H1 (cell line): ENCODE data around the gene DAGLA. TPM values are rescaled to one million over a fixed set of nuclear protein-coding genes. Genes with fewer than 3 reads are reported as not detected.
A peak's percentile ranks its signal among the peaks of the same experiment; 100 is the strongest.

Experiments used
- CTCF ChIA-PET: fragments of 300-600 bp; sonication (Branson Sonifier 250); formaldehyde crosslinking; loops from one replicate; lab custom pipeline; 2021; ENCODE audit not compliant: partially characterized antibody; lab: Charles Lee
- POLR2A ChIA-PET: fragments of 300-600 bp; sonication (Branson Sonifier 250); formaldehyde crosslinking; loops from one replicate; lab custom pipeline; 2021; ENCODE audit warnings: inconsistent platforms; ENCODE audit not compliant: partially characterized antibody; lab: Charles Lee
- DNase-seq, 2 experiments: peaks; one replicate each; pipeline versions ENCODE4 v3.0.0 to v3.0.0-alpha.2; 2010 to 2022; ENCODE audit warnings: low spot score in 2 of 2, low read depth in 1 of 2, mixed read lengths in 1 of 2
- FAIRE-seq: peaks from 2 replicates; lab custom pipeline; 2011; peaks lifted over from hg19 to GRCh38; lab: Jason Lieb, UNC
- H2AFZ ChIP-seq: 2 replicates; pipeline ENCODE4 v1.8.1; 2012; ENCODE audit warnings: low read length, inconsistent platforms
- H2AK5ac ChIP-seq: 2 replicates; pipeline ENCODE4 v1.6.1; 2013; ENCODE audit warnings: low read depth, low read length
- H2BK120ac ChIP-seq: replicated peaks from 2 replicates; pipeline ENCODE3; 2013; ENCODE audit warnings: low read depth, low read length, inconsistent platforms
- H2BK12ac ChIP-seq: 2 replicates; pipeline ENCODE4 v1.6.1; 2013; ENCODE audit warnings: low read depth, low read length
- H2BK15ac ChIP-seq: 2 replicates; pipeline ENCODE4 v1.6.1; 2013; ENCODE audit warnings: low read length
- H2BK20ac ChIP-seq: 2 replicates; pipeline ENCODE4 v1.6.1; 2013; ENCODE audit warnings: low read length
- H2BK5ac ChIP-seq: 2 replicates; pipeline ENCODE4 v1.6.1; 2013; ENCODE audit warnings: low read depth, low read length
- H3K14ac ChIP-seq: 2 replicates; pipeline ENCODE4 v1.6.1; 2013; ENCODE audit warnings: inconsistent platforms; ENCODE audit not compliant: insufficient read length
- H3K18ac ChIP-seq: 2 replicates; pipeline ENCODE4 v1.6.1; 2013; ENCODE audit warnings: low read length; ENCODE audit errors: extremely low read depth
- H3K23ac ChIP-seq: 2 replicates; pipeline ENCODE4 v1.6.1; 2013; ENCODE audit warnings: inconsistent platforms; ENCODE audit not compliant: insufficient read length
- H3K23me2 ChIP-seq: 2 replicates; pipeline ENCODE4 v1.6.1; 2013; ENCODE audit warnings: low read depth, low read length
- H3K27ac ChIP-seq: 2 replicates; pipeline ENCODE4 v1.6.1; 2011; ENCODE audit warnings: low read depth, low read length, inconsistent platforms
- H3K27me3 ChIP-seq, 4 experiments: replicated peaks in 1 of 4; 1 replicate in 1 of 4; 2 replicates in 3 of 4; pipeline versions ENCODE4 v1.6.1 to v1.8.1; 2011 to 2013; ENCODE audit warnings: low read length in 3 of 4, mild to moderate bottlenecking in 3 of 4, inconsistent platforms in 2 of 4, mixed read lengths in 2 of 4, moderate library complexity in 1 of 4; ENCODE audit not compliant: control insufficient read depth in 3 of 4, insufficient read depth in 3 of 4; ENCODE audit errors: extremely low read depth in 1 of 4
- H3K36me3 ChIP-seq, 4 experiments: 2 replicates each; pipeline versions ENCODE4 v1.6.1 to v1.8.1; 2011 to 2013; ENCODE audit warnings: mild to moderate bottlenecking in 4 of 4, low read length in 3 of 4, moderate library complexity in 2 of 4, control low read depth in 1 of 4, inconsistent platforms in 1 of 4; ENCODE audit not compliant: insufficient read depth in 4 of 4, control insufficient read depth in 2 of 4
- H3K4ac ChIP-seq: replicated peaks from 2 replicates; pipeline ENCODE3; 2013; ENCODE audit warnings: low read length, low read depth, mixed read lengths, inconsistent platforms; ENCODE audit not compliant: insufficient read length
- H3K4me1 ChIP-seq, 4 experiments: replicated peaks in 1 of 4; 1 replicate in 1 of 4; 2 replicates in 3 of 4; pipeline versions ENCODE4 v1.6.1 to v1.8.1; 2011 to 2013; ENCODE audit warnings: low read length in 3 of 4, inconsistent platforms in 2 of 4, mixed read lengths in 1 of 4; ENCODE audit not compliant: insufficient read depth in 4 of 4, control insufficient read depth in 3 of 4
- H3K4me2 ChIP-seq, 2 experiments: 2 replicates each; pipeline versions ENCODE4 v1.6.1 to v1.8.1; 2011 to 2013; ENCODE audit warnings: low read depth in 2 of 2, low read length in 2 of 2, control low read depth in 1 of 2, inconsistent platforms in 1 of 2, mild to moderate bottlenecking in 1 of 2; ENCODE audit not compliant: insufficient read depth in 1 of 2
- H3K4me3 ChIP-seq, 4 experiments: fragments of 200-600, 300-600 bp in 1 of 4; sonication (generic), shearing (Covaris generic), sonication (Bioruptor Twin) in 1 of 4; 2 replicates each; pipeline versions ENCODE4 v1.5.1 to v1.8.1; 2011 to 2016; ENCODE audit warnings: low read length in 4 of 4, low read depth in 3 of 4, control low read depth in 2 of 4, inconsistent platforms in 2 of 4, mild to moderate bottlenecking in 2 of 4, mixed read lengths in 1 of 4, moderate library complexity in 1 of 4; ENCODE audit not compliant: insufficient read depth in 2 of 4; ENCODE audit errors: extremely low read depth in 1 of 4
- H3K56ac ChIP-seq: replicated peaks from 2 replicates; pipeline ENCODE3; 2013; ENCODE audit warnings: low read depth, mild to moderate bottlenecking, mixed read lengths, low read length, inconsistent platforms; ENCODE audit not compliant: insufficient read length
- H3K79me1 ChIP-seq: 2 replicates; pipeline ENCODE4 v1.6.1; 2013; ENCODE audit warnings: low read depth, low read length, control low read depth
- H3K79me2 ChIP-seq, 2 experiments: 2 replicates each; pipeline versions ENCODE4 v1.6.1 to v1.8.1; 2012 to 2013; ENCODE audit warnings: low read length in 2 of 2, mild to moderate bottlenecking in 2 of 2, inconsistent platforms in 1 of 2; ENCODE audit not compliant: insufficient read depth in 2 of 2, control insufficient read depth in 1 of 2
- H3K9ac ChIP-seq, 4 experiments: replicated peaks in 1 of 4; 1 replicate in 1 of 4; 2 replicates in 3 of 4; pipeline versions ENCODE4 v1.6.1 to v1.8.1; 2011 to 2013; ENCODE audit warnings: low read depth in 3 of 4, low read length in 3 of 4, control low read depth in 2 of 4, mild to moderate bottlenecking in 2 of 4, moderate library complexity in 2 of 4, inconsistent platforms in 1 of 4; ENCODE audit errors: extremely low read depth in 1 of 4
- H3K9me3 ChIP-seq, 2 experiments: 2 replicates each; pipeline versions ENCODE4 v1.6.1 to v1.8.1; 2012 to 2013; ENCODE audit warnings: mild to moderate bottlenecking in 2 of 2, moderate library complexity in 2 of 2, control low read depth in 1 of 2, inconsistent platforms in 1 of 2, low read depth in 1 of 2, low read length in 1 of 2, mixed read lengths in 1 of 2; ENCODE audit not compliant: insufficient read depth in 2 of 2
- H4K20me1 ChIP-seq, 2 experiments: replicated peaks in 1 of 2; 2 replicates each; pipeline versions ENCODE3 to v1.8.1; 2011 to 2013; ENCODE audit warnings: inconsistent platforms in 2 of 2, low read length in 2 of 2, mild to moderate bottlenecking in 1 of 2; ENCODE audit not compliant: insufficient read depth in 2 of 2, control insufficient read depth in 1 of 2
- H4K5ac ChIP-seq: 2 replicates; pipeline ENCODE4 v1.6.1; 2013; ENCODE audit warnings: low read length, low read depth, mixed read lengths, inconsistent platforms; ENCODE audit not compliant: insufficient read length
- H4K8ac ChIP-seq: 2 replicates; pipeline ENCODE4 v1.8.0; 2013; ENCODE audit warnings: mild to moderate bottlenecking, moderate library complexity, low read length, inconsistent platforms; ENCODE audit not compliant: insufficient read depth; ENCODE audit errors: extremely low read depth
- H4K91ac ChIP-seq: replicated peaks from 2 replicates; pipeline ENCODE3; 2013; ENCODE audit warnings: low read length, mixed read lengths, inconsistent platforms; ENCODE audit not compliant: insufficient read length
- ATF3 ChIP-seq: IDR thresholded peaks from 2 replicates; pipeline ENCODE4 v1.6.1; 2011; ENCODE audit warnings: low read depth, mild to moderate bottlenecking, low read length; ENCODE audit not compliant: insufficient read depth
- BCL11A ChIP-seq, 2 experiments: IDR thresholded peaks; one replicate each; pipeline ENCODE4 v1.6.1; 2011; ENCODE audit warnings: low read depth in 2 of 2, low read length in 2 of 2, mild to moderate bottlenecking in 2 of 2
- BRCA1 ChIP-seq: IDR thresholded peaks from 2 replicates; pipeline ENCODE4 v1.6.1; 2012; ENCODE audit warnings: low read depth, low read length, improper control_type of control experiment
- CBX8 ChIP-seq: fragments of 300-800, 300-1000 bp; sonication (generic); IDR thresholded peaks from 2 replicates; pipeline ENCODE4 v1.7.1; 2016; ENCODE audit warnings: low read depth, low read length, borderline replicate concordance
- CEBPB ChIP-seq: IDR thresholded peaks from 2 replicates; pipeline ENCODE4 v1.6.1; 2012; ENCODE audit warnings: low read depth, low read length
- CHD1 ChIP-seq: IDR thresholded peaks from 2 replicates; pipeline ENCODE4 v1.6.1; 2012; ENCODE audit warnings: low read depth, low read length, improper control_type of control experiment
- MAFK ChIP-seq: IDR thresholded peaks from 2 replicates; pipeline ENCODE4 v1.6.1; 2012; ENCODE audit warnings: low read depth, mild to moderate bottlenecking, improper control_type of control experiment, low read length
- MAX ChIP-seq: IDR thresholded peaks from 2 replicates; pipeline ENCODE4 v1.6.1; 2012; ENCODE audit warnings: inconsistent platforms
- RXRA ChIP-seq: IDR thresholded peaks from 2 replicates; pipeline ENCODE4 v1.6.1; 2011; ENCODE audit warnings: low read depth, mild to moderate bottlenecking, low read length, moderate library complexity; ENCODE audit not compliant: insufficient read depth
- SIRT6 ChIP-seq: IDR thresholded peaks from one replicate; pipeline ENCODE4 v1.7.1; 2012; ENCODE audit warnings: low read length, inconsistent platforms
- SP1 ChIP-seq: IDR thresholded peaks from 2 replicates; pipeline ENCODE4 v1.6.1; 2011; ENCODE audit warnings: low read depth, low read length
- SP2 ChIP-seq: IDR thresholded peaks from 2 replicates; pipeline ENCODE4 v1.6.1; 2012; ENCODE audit warnings: mild to moderate bottlenecking, low read length, inconsistent platforms
- TEAD4 ChIP-seq: IDR thresholded peaks from 2 replicates; pipeline ENCODE4 v1.6.1; 2012; ENCODE audit warnings: low read depth, low read length, inconsistent platforms, mixed read lengths
- USF2 ChIP-seq: IDR thresholded peaks from 2 replicates; pipeline ENCODE4 v1.6.1; 2011; ENCODE audit warnings: low read length, improper control_type of control experiment
- WGBS, 2 experiments: shearing (Covaris generic) in 1 of 2; methylation state at CpG; one replicate each; pipeline versions ENCODE4 v1.1.6 to v1.1.7; 2013 to 2015; ENCODE audit warnings: low lambda C conversion rate in 2 of 2, mixed read lengths in 2 of 2, inconsistent platforms in 1 of 2, low coverage in 1 of 2, missing lambda C conversion rate in 1 of 2; ENCODE audit not compliant: insufficient replicate concordance in 2 of 2, insufficient coverage in 1 of 2, insufficient read length in 1 of 2; ENCODE audit errors: extremely low coverage in 1 of 2, missing lambda C conversion rate in 1 of 2; 5-methylcytosine and 5-hydroxymethylcytosine counted together
- polyA plus RNA-seq, 7 experiments: library from polyadenylated mRNA; depleted of rRNA in 3 of 7; stranded (reverse) in 5 of 7; unstranded in 2 of 7; fragments of >200 nt in 5 of 7; fragments of 200-250 nt in 2 of 7; gene quantifications; 1 replicate in 5 of 7; 2 replicates in 1 of 7; 4 replicates in 1 of 7; pipeline versions ENCODE4 v1.2.1 to v1.2.3, GENCODE V29; 2011 to 2013; ENCODE audit warnings: missing spikeins in 2 of 7, mixed read lengths in 2 of 7
- total RNA-seq: library from RNA; stranded (reverse); fragmentation: NEBNext Ultra II Directional; extraction: Animal tissue kit (Norgen Biotek cat#: 25700); gene quantifications from 2 replicates; pipeline ENCODE4 v1.2.1, GENCODE V29; 2021

DAGLA gene
- total and polyA plus RNA-seq, 2 of the 8 experiments (the other 6 are each of a cell fraction or from before 2014, with no cell fraction given), result 3.6 to 6.6 TPM

- H3K79me2 ChIP-seq, result no peaks in the 10 kb centered on the region
- H2AFZ ChIP-seq, result no peak overlapping the region
- TF ChIP-seq TEAD4 (no peak), BCL11A (IDR thresholded peaks at IDR 0.05; ENCODE audit: low read depth in 2 of 2, low read length in 2 of 2) (no peak), BRCA1 (no peak), CEBPB (no peak), SP1 (no peak), SP2 (no peak), MAX (no peak), USF2 (no peak), CHD1 (no peak), ATF3 (no peak), MAFK (no peak), RXRA (no peak), SIRT6 (no peak), CBX8 (no peak)
Measured at GRCh38 chr11:61689164-61689496, 8.9 kb downstream of the DAGLA start.

More at GRCh38 chr11:61689164-61689496, 8.9 kb downstream of the DAGLA start:
- Histone ChIP-seq H4K91ac (no peak overlapping the region), H3K27ac (no peak overlapping the region), H3K27me3 (no peaks in the 10 kb centered on the region; a peak in 1 of 7 replicates), H3K4ac (peak overlapping the region; percentile 33), H3K56ac (no peak overlapping the region), H4K8ac (no peak overlapping the region), H3K4me2 (no peak overlapping the region), H4K5ac (no peak overlapping the region), H3K18ac (no peak overlapping the region), H3K4me3 (no peak overlapping the region), H4K20me1 (no peaks in the 10 kb centered on the region), H3K79me1 (no peaks in the 10 kb centered on the region), H3K4me1 (peaks cover 3 to 21% (median 10%) of the 10 kb centered on the region in 4 experiments; a peak in 5 of 7 replicates), H2BK20ac (no peak overlapping the region), H2AK5ac (peak overlapping the region; percentile 8; the same call in 1 of the 2 replicates), H3K23me2 (no peaks in the 10 kb centered on the region), H2BK120ac (no peak overlapping the region), H3K36me3 (no peaks in the 10 kb centered on the region), H2BK5ac (no peak overlapping the region), H3K14ac (no peak overlapping the region), H2BK15ac (no peak overlapping the region), H2BK12ac (no peak overlapping the region), H3K9me3 (no peaks in the 10 kb centered on the region), H3K9ac (no peak overlapping the region), H3K23ac (no peak overlapping the region)
- ChIA-PET CTCF (interaction anchor here (0.7 to 5.2 kb wide), 18 partner anchors 10 to 1451 kb away, joined by 3 to 22 read pairs (median 4); no protein-coding TSS in a partner anchor), POLR2A (interaction anchor here (1.5 kb wide), 1 partner anchor 30 kb away, joined by 3 read pairs; no protein-coding TSS in a partner anchor)
- DNase-seq, result no peak
- WGBS, 2 experiments, result 84% methylated on average over 3 of the region's 3 CpGs; no CpG with 5 or more reads in 1 of the 2 experiments
- no peak for FAIRE-seq
